Progenitor cell of endocrine pancreas (in vitro differentiated cells): ENCODE measurements around the gene TMEM229B. TPM values are rescaled to one million over a fixed set of nuclear protein-coding genes. Genes with fewer than 3 reads are reported as not detected.

ENCODE experiments used
- DNase-seq: peaks from one replicate; pipeline ENCODE4 v3.0.0; 2021; ENCODE audit warnings: low spot score; ENCODE audit not compliant: unreplicated experiment
- H3K27ac Mint-ChIP-seq: 2 replicates; pipeline ENCODE4 v1.8.0; 2021; ENCODE audit warnings: mild to moderate bottlenecking, moderate library complexity, mixed read lengths
- H3K27me3 Mint-ChIP-seq: 2 replicates; pipeline ENCODE4 v1.8.0; 2021; ENCODE audit warnings: mixed read lengths
- H3K36me3 Mint-ChIP-seq: 2 replicates; pipeline ENCODE4 v1.8.0; 2022; ENCODE audit warnings: mixed read lengths; ENCODE audit not compliant: insufficient read depth
- H3K4me1 Mint-ChIP-seq: 2 replicates; pipeline ENCODE4 v1.8.0; 2021; ENCODE audit warnings: low read depth, mixed read lengths
- H3K4me3 Mint-ChIP-seq: 2 replicates; pipeline ENCODE4 v1.8.0; 2021; ENCODE audit warnings: low read depth, mild to moderate bottlenecking, moderate library complexity, mixed read lengths
- H3K9me3 Mint-ChIP-seq: 2 replicates; pipeline ENCODE4 v1.8.0; 2021; ENCODE audit warnings: low read depth, mixed read lengths
- CTCF ChIP-seq: fragments of 200-600 bp; sonication (generic); IDR thresholded peaks from one replicate; pipeline ENCODE4 v1.5.0; 2021; ENCODE audit warnings: antibody characterized with exemption, mild to moderate bottlenecking; ENCODE audit not compliant: unreplicated experiment
- total RNA-seq: library from RNA; stranded (reverse); gene quantifications from 2 replicates; pipeline ENCODE4 v1.2.1, GENCODE V29; 2021

TMEM229B gene
- total RNA-seq, 1 donor from 2014 or later: 1.7 TPM

GRCh38 chr14:67463900-67464299, 24.6 kb downstream of the TMEM229B start:
- H3K36me3 Mint-ChIP-seq: no peaks in the 10 kb centered on the region
- peaks cover 28% of the 10 kb centered on the region for H3K27me3 Mint-ChIP-seq
- TF ChIP-seq CTCF: no peak
- no peak overlapping the region for H3K27ac Mint-ChIP-seq
- no peak for DNase-seq
- H3K4me3 Mint-ChIP-seq: no peak overlapping the region
- H3K4me1 Mint-ChIP-seq: no peaks in the 10 kb centered on the region
- H3K9me3 Mint-ChIP-seq: no peaks in the 10 kb centered on the region

GRCh38 chr14:67461996-67462395, 26.5 kb downstream of the TMEM229B start:
- no peak for TF ChIP-seq CTCF
- peaks cover 27% of the 10 kb centered on the region for H3K27me3 Mint-ChIP-seq
- no peak overlapping the region for H3K4me3 Mint-ChIP-seq
- peaks cover 3% of the 10 kb centered on the region for H3K4me1 Mint-ChIP-seq
- no peak for DNase-seq
- H3K27ac Mint-ChIP-seq: peak overlapping the region; percentile 6
- H3K36me3 Mint-ChIP-seq: no peaks in the 10 kb centered on the region
- H3K9me3 Mint-ChIP-seq: no peaks in the 10 kb centered on the region

GRCh38 chr14:67461341-67461985, 27.1 kb downstream of the TMEM229B start:
- TF ChIP-seq CTCF: no peak
- no peak for DNase-seq
- Mint-ChIP-seq H3K4me1 (peaks cover 3% of the 10 kb centered on the region), H3K9me3 (no peaks in the 10 kb centered on the region), H3K36me3 (no peaks in the 10 kb centered on the region), H3K27ac (peak overlapping the region; percentile 6), H3K27me3 (peaks cover 26% of the 10 kb centered on the region), H3K4me3 (no peak overlapping the region)

GRCh38 chr14:67459336-67459735, 29.2 kb downstream of the TMEM229B start:
- H3K27me3 Mint-ChIP-seq: peaks cover 7% of the 10 kb centered on the region
- DNase-seq: no peak
- H3K4me1 Mint-ChIP-seq: peaks cover 6% of the 10 kb centered on the region
- no peaks in the 10 kb centered on the region for H3K9me3 Mint-ChIP-seq
- no peak for TF ChIP-seq CTCF
- H3K36me3 Mint-ChIP-seq: no peaks in the 10 kb centered on the region
- no peak overlapping the region for H3K27ac Mint-ChIP-seq
- no peak overlapping the region for H3K4me3 Mint-ChIP-seq

- peak overlapping the region; percentile 59 for H3K27ac Mint-ChIP-seq
- peaks cover 6% of the 10 kb centered on the region for H3K4me1 Mint-ChIP-seq
- H3K9me3 Mint-ChIP-seq: no peaks in the 10 kb centered on the region
- no peak overlapping the region for H3K4me3 Mint-ChIP-seq
- H3K27me3 Mint-ChIP-seq: peaks cover 4% of the 10 kb centered on the region
- H3K36me3 Mint-ChIP-seq: no peaks in the 10 kb centered on the region
- no peak for TF ChIP-seq CTCF
- no peak for DNase-seq
Measured at GRCh38 chr14:67457782-67458181, 30.7 kb downstream of the TMEM229B start.
